NOMO-1 (cell line): Measurements from ENCODE around the gene NHLRC2.
"Not testable (repeated sequence)": the region's sequence is repeated elsewhere in the genome, so short reads cannot be mapped to it uniquely, and the experiment has no call there.

Experiments used
- DNase-seq, 2 experiments: peaks; one replicate each; lab custom pipeline; 2025; ENCODE audit not compliant: unreplicated experiment in 2 of 2; lab: John Stamatoyannopoulos, UW

The NHLRC2 gene

GRCh38 chr10:113854013-113854760 lies at the start of gene NHLRC2, which contains the start of gene DCLRE1A:
TSS of gene NHLRC2 (plus strand) at chr10:113854661. CDS start at chr10:113854873, 212 bp downstream.
TSS of gene DCLRE1A (minus strand) at chr10:113854082. CDS start at chr10:113853182, 900 bp downstream.
- peak; percentile 66 to 82 for DNase-seq

- DNase-seq: no peak
Measured at GRCh38 chr10:113806503-113806902, 48.0 kb upstream of the NHLRC2 start.

- DNase-seq: no peak
Measured at GRCh38 chr10:113808168-113808567, 46.3 kb upstream of the NHLRC2 start.

GRCh38 chr10:113814700-113815099 lies 39.8 kb upstream of the NHLRC2 start:
- not testable (repeated sequence) for DNase-seq

- no peak for DNase-seq
Measured at GRCh38 chr10:113819989-113820388, 34.5 kb upstream of the NHLRC2 start.

GRCh38 chr10:113820507-113820906 lies 34.0 kb upstream of the NHLRC2 start:
- DNase-seq: no peak

GRCh38 chr10:113821306-113821705 lies 33.2 kb upstream of the NHLRC2 start:
- not testable (repeated sequence) for DNase-seq

GRCh38 chr10:113822174-113822573 lies 32.3 kb upstream of the NHLRC2 start:
- DNase-seq: no peak

GRCh38 chr10:113823389-113823788 lies 31.1 kb upstream of the NHLRC2 start:
- no peak for DNase-seq

GRCh38 chr10:113825791-113826190 lies 28.7 kb upstream of the NHLRC2 start:
- DNase-seq: no peak

GRCh38 chr10:113828567-113828966 lies 25.9 kb upstream of the NHLRC2 start:
- not testable (repeated sequence) for DNase-seq

- no peak for DNase-seq
Measured at GRCh38 chr10:113842171-113842570, 12.3 kb upstream of the NHLRC2 start.

GRCh38 chr10:113843972-113844485 lies 10.4 kb upstream of the NHLRC2 start:
- DNase-seq: peak in 1 of 2 experiments; percentile 46

GRCh38 chr10:113846036-113846435 lies 8.4 kb upstream of the NHLRC2 start:
- no peak for DNase-seq

- DNase-seq: no peak
Measured at GRCh38 chr10:113849140-113849803, 5.2 kb upstream of the NHLRC2 start.

- no peak for DNase-seq
Measured at GRCh38 chr10:113849946-113850345, 4.5 kb upstream of the NHLRC2 start.

- peak in 1 of 2 experiments; percentile 35 for DNase-seq
Measured at GRCh38 chr10:113853578-113854012, 866 bp upstream of the NHLRC2 start.

GRCh38 chr10:113854761-113855588 lies 514 bp downstream of the NHLRC2 start:
- peak; percentile 52 to 57 for DNase-seq

GRCh38 chr10:113856563-113856962 lies 2.1 kb downstream of the NHLRC2 start:
- no peak for DNase-seq

GRCh38 chr10:113857210-113857609 lies 2.7 kb downstream of the NHLRC2 start:
- DNase-seq: no peak

- DNase-seq: no peak
Measured at GRCh38 chr10:113858541-113858940, 4.1 kb downstream of the NHLRC2 start.
